Endothelial cell of umbilical vein (primary cell): ENCODE results near the gene CNTD1. TPM values are rescaled to one million over a fixed set of nuclear protein-coding genes. Genes with fewer than 3 reads are reported as not detected.

ENCODE experiments used
- BruUV-seq: library from RNA; stranded (reverse); fragments of 400-500 nt; replicated peaks from 2 replicates; lab custom pipeline; 2021; lab: Mats Ljungman, UMichigan
- CTCF ChIA-PET: fragments of 300-600, 350-600 bp; sonication (Branson Sonifier 250); formaldehyde crosslinking; loops from one replicate; lab custom pipeline; 2021; ENCODE audit warnings: antibody characterized with exemption, inconsistent platforms; lab: Charles Lee
- POLR2A ChIA-PET: fragments of 300-600, 350-600 bp; sonication (Branson Sonifier 250); formaldehyde crosslinking; loops from one replicate; lab custom pipeline; 2021; ENCODE audit warnings: antibody characterized with exemption, inconsistent platforms; lab: Charles Lee
- DNase-seq: peaks from one replicate; pipeline ENCODE4 v3.0.0-alpha.2; 2011; ENCODE audit warnings: low read depth, low spot score
- FAIRE-seq: peaks from 2 replicates; lab custom pipeline; 2011; peaks lifted over from hg19 to GRCh38; lab: Jason Lieb, UNC
- H2AFZ ChIP-seq: 2 replicates; pipeline ENCODE4 v1.6.0; 2012; ENCODE audit warnings: low read depth, low read length, control low read depth, inconsistent platforms
- H3K27ac ChIP-seq: 2 replicates; pipeline ENCODE4 v1.5.1; 2011; ENCODE audit warnings: low read depth, mild to moderate bottlenecking, control low read depth, low read length, moderate library complexity; ENCODE audit not compliant: insufficient read depth
- H3K27me3 ChIP-seq, 2 experiments: 2 replicates each; pipeline versions ENCODE4 v1.6.0 to v1.6.1; 2011; ENCODE audit warnings: low read length in 2 of 2, mixed read lengths in 1 of 2; ENCODE audit not compliant: control insufficient read depth in 2 of 2, insufficient read depth in 2 of 2
- H3K36me3 ChIP-seq, 2 experiments: 2 replicates in 1 of 2; 3 replicates in 1 of 2; pipeline ENCODE4 v1.5.1; 2011; ENCODE audit warnings: low read length in 2 of 2, mild to moderate bottlenecking in 1 of 2, moderate library complexity in 1 of 2; ENCODE audit not compliant: control insufficient read depth in 2 of 2, insufficient read depth in 2 of 2; ENCODE audit errors: extremely low read depth in 1 of 2
- H3K4me1 ChIP-seq: 3 replicates; pipeline ENCODE4 v1.5.1; 2011; ENCODE audit warnings: mild to moderate bottlenecking, low read length; ENCODE audit not compliant: control insufficient read depth, insufficient read depth; ENCODE audit errors: extremely low read depth
- H3K4me2 ChIP-seq: 2 replicates; pipeline ENCODE4 v1.6.1; 2011; ENCODE audit warnings: low read length, control low read depth, mixed read lengths; ENCODE audit not compliant: insufficient read depth
- H3K4me3 ChIP-seq, 3 experiments: fragments of 200-600 bp in 1 of 3; sonication (generic), shearing (Covaris generic) in 1 of 3; replicated peaks in 1 of 3; 2 replicates each; pipeline ENCODE4 v1.5.1; 2011 to 2016; ENCODE audit warnings: control low read depth in 3 of 3, low read length in 3 of 3, mild to moderate bottlenecking in 2 of 3, inconsistent platforms in 1 of 3, low read depth in 1 of 3, moderate library complexity in 1 of 3; ENCODE audit not compliant: insufficient read depth in 1 of 3
- H3K79me2 ChIP-seq: 2 replicates; pipeline ENCODE4 v1.6.0; 2012; ENCODE audit warnings: low read length, inconsistent platforms; ENCODE audit not compliant: control insufficient read depth, insufficient read depth
- H3K9ac ChIP-seq: replicated peaks from 2 replicates; pipeline ENCODE3; 2011; ENCODE audit warnings: low read length, control low read depth; ENCODE audit not compliant: insufficient read depth; ENCODE audit errors: extremely low read depth
- H3K9me1 ChIP-seq: replicated peaks from 3 replicates; pipeline ENCODE4 v1.6.0; 2011; ENCODE audit warnings: mild to moderate bottlenecking, low read length; ENCODE audit not compliant: control insufficient read depth, insufficient read depth; ENCODE audit errors: extremely low read depth
- H3K9me3 ChIP-seq: replicated peaks from 2 replicates; pipeline ENCODE4 v1.5.1; 2012; ENCODE audit warnings: low read length, inconsistent platforms; ENCODE audit not compliant: control insufficient read depth, insufficient read depth
- H4K20me1 ChIP-seq: replicated peaks from 2 replicates; pipeline ENCODE3; 2011; ENCODE audit warnings: mild to moderate bottlenecking, low read length; ENCODE audit not compliant: control insufficient read depth, insufficient read depth; ENCODE audit errors: extremely low read depth
- CTCF ChIP-seq, 2 donors: IDR thresholded peaks; 1 replicate in 1 of 2; 2 replicates in 1 of 2; pipeline ENCODE4 v1.5.1; 2011; ENCODE audit warnings: low read length in 2 of 2, mild to moderate bottlenecking in 2 of 2, moderate library complexity in 2 of 2, control low read depth in 1 of 2, inconsistent platforms in 1 of 2, low read depth in 1 of 2; ENCODE audit not compliant: insufficient read depth in 1 of 2; ENCODE audit errors: extremely low read depth in 1 of 2
- EZH2 ChIP-seq: IDR thresholded peaks from 2 replicates; pipeline ENCODE4 v1.6.1; 2012; ENCODE audit warnings: borderline replicate concordance, low read depth, mild to moderate bottlenecking, moderate library complexity, low read length, inconsistent platforms; ENCODE audit not compliant: severe bottlenecking
- FOS ChIP-seq: IDR thresholded peaks from 2 replicates; pipeline ENCODE4 v1.6.1; 2011; ENCODE audit warnings: mild to moderate bottlenecking, low read length, moderate library complexity, borderline replicate concordance; ENCODE audit not compliant: insufficient read depth
- GATA2 ChIP-seq: IDR thresholded peaks from 2 replicates; pipeline ENCODE4 v1.7.0; 2011; ENCODE audit warnings: low read depth, mild to moderate bottlenecking, moderate library complexity, mixed read lengths, low read length; ENCODE audit not compliant: insufficient read length, insufficient read depth
- JUN ChIP-seq: IDR thresholded peaks from 2 replicates; pipeline ENCODE4 v1.6.1; 2011; ENCODE audit warnings: borderline replicate concordance, low read depth; ENCODE audit not compliant: insufficient read length, insufficient read depth
- MAX ChIP-seq: IDR thresholded peaks from 2 replicates; pipeline ENCODE4 v1.6.1; 2011; ENCODE audit not compliant: insufficient read depth, insufficient read length
- MYC ChIP-seq: IDR thresholded peaks from one replicate; pipeline ENCODE4 v1.6.1; 2011; ENCODE audit warnings: mild to moderate bottlenecking, low read depth, low read length
- POLR2A ChIP-seq: IDR thresholded peaks from 2 replicates; pipeline ENCODE4 v1.6.1; 2012; ENCODE audit warnings: low read depth, mild to moderate bottlenecking, control low read depth, low read length
- dilution Hi-C: fragments of 300-500 bp; cut with MboI; formaldehyde crosslinking; loops from one replicate; pipeline ENCODE4 v1.15.0; 2019; ENCODE audit warnings: low sequenced_read_pairs; ENCODE audit not compliant: extremely low pct_ligation_motif_present
- intact Hi-C: fragments of 100-400 bp; cut with micrococcal nuclease; formaldehyde crosslinking; loops from one replicate; pipeline ENCODE4 v1.10.0; 2022
- polyA plus RNA-seq, 4 experiments: library from polyadenylated mRNA; depleted of rRNA in 3 of 4; stranded (reverse) in 3 of 4; unstranded in 1 of 4; fragments of >200 nt; gene quantifications; 2 replicates each; pipeline versions ENCODE4 v1.2.1 to v1.2.3, GENCODE V29; 2011 to 2012; ENCODE audit warnings: missing spikeins in 1 of 4
- total RNA-seq: library from RNA; stranded (reverse); gene quantifications from 2 replicates; pipeline ENCODE4 v1.2.3, GENCODE V29; 2021

The CNTD1 gene
- total and polyA plus RNA-seq, 2 donors (not counting 3 experiments of a cell fraction or from before 2014, with no cell fraction given): not detected

- intact Hi-C loops: no loop called here
- Histone ChIP-seq H3K27ac (no peak overlapping the region), H2AFZ (no peak overlapping the region), H3K9ac (no peak overlapping the region), H3K36me3 (peaks cover 0 to 2% of the 10 kb centered on the region in 2 experiments), H3K9me1 (no peaks in the 10 kb centered on the region), H3K4me2 (no peak overlapping the region), H3K27me3 (peaks cover 6 to 13% of the 10 kb centered on the region in 2 experiments), H3K4me3 (no peak overlapping the region), H4K20me1 (no peaks in the 10 kb centered on the region), H3K79me2 (peaks cover 24% of the 10 kb centered on the region), H3K9me3 (no peaks in the 10 kb centered on the region), H3K4me1 (peaks cover 17% of the 10 kb centered on the region)
- FAIRE-seq (no peak), DNase-seq (no peak)
- TF ChIP-seq CTCF (IDR thresholded peaks at IDR 0.05; ENCODE audit: extremely low read depth in 1 of 2, insufficient read depth in 1 of 2, low read depth in 1 of 2, low read length in 2 of 2) (no peak), JUN (no peak), MAX (no peak), MYC (no peak), GATA2 (no peak), POLR2A (no peak), FOS (no peak), EZH2 (no peak)
- ChIA-PET POLR2A (no interaction called here), CTCF (no interaction called here)
- no TSS peak for BruUV-seq
- dilution Hi-C loops: no loop called here
Observed at GRCh38 chr17:42830971-42831370, 32.3 kb downstream of the CNTD1 start.
